ENCODE measurements around the gene MMD. TPM values are rescaled to one million over a fixed set of nuclear protein-coding genes. Genes with fewer than 3 reads are reported as not detected.

The MMD gene
- total RNA-seq, 1 experiment from 2014 or later, result 40.8 TPM

DNA sequence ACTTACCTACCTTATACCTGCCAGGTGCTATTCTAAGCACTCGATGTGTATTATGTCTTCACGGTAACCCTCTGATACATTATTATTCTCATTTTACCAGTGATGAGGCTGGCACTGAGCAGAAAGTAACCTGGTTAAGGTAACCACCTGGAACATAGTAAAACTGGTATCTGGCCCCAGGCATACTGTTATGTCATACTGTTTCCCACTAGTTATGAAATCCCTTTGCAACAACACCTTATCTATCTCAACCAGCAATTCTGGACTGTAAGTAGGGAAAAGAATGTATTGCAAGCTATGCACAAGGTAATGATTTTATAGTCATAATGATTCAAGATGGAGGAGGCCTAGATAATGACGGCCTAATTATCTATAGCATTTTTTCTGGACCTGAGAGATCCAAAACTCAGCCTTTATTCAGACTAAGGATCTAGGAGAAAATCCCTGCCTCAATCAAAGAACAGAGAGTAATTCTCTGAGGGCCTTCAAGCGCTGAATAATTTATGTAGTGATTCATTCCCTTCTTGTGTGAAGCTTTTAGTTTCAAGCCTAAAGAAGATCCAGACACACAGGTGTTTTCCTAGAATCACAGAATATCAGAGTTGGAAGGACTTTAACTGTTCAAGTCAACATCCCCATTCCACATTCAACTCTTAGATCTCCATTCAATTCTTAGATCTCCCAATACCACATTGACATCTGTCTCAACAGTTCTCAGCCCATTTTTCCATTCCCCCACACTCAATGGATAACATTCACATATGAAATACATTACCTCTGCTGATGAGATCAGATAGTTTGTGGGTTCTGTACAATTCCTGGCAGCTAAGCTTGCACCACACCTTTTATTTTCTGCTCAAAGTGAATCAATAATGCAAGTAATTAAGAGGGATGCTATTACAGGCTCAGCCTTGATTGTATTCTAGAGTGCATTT, 14.9 kb upstream of the MMD start:
- ATAC-seq, result no peak
- Mint-ChIP-seq H3K9me3 (peaks cover 7% of the 10 kb centered on the region), H3K27ac (no peak overlapping the region), H3K36me3 (peaks cover 6% of the 10 kb centered on the region; the same call in 1 of the 2 replicates), H3K4me1 (peaks cover 27% of the 10 kb centered on the region), H3K4me3 (no peak overlapping the region), H3K27me3 (ENCODE audit: low read depth) (no peaks in the 10 kb centered on the region)
- DNase-seq (ENCODE audit: low spot score), result no peak
- CTCF ChIA-PET, result no interaction called here
- POLR2A ChIA-PET, result no interaction called here
- no peak for TF ChIP-seq SMAD4 (CRISPR knock-in tag; IDR thresholded peaks at IDR 0.05)
- TF ChIP-seq NR3C1 (CRISPR knock-in tag; conservative IDR thresholded peaks at IDR 0.05; ENCODE audit: low read depth), result no peak
- TF ChIP-seq SP1 (CRISPR knock-in tag; conservative IDR thresholded peaks at IDR 0.05), result no peak
- TF ChIP-seq KAT7 (CRISPR knock-in tag; IDR thresholded peaks at IDR 0.05; ENCODE audit: borderline replicate concordance), result no peak
- TF ChIP-seq ZNF671 (CRISPR knock-in tag; IDR thresholded peaks at IDR 0.05), result no peak
- no peak for TF ChIP-seq CREM (CRISPR knock-in tag; IDR thresholded peaks at IDR 0.05)
- TF ChIP-seq, protein P1, sequence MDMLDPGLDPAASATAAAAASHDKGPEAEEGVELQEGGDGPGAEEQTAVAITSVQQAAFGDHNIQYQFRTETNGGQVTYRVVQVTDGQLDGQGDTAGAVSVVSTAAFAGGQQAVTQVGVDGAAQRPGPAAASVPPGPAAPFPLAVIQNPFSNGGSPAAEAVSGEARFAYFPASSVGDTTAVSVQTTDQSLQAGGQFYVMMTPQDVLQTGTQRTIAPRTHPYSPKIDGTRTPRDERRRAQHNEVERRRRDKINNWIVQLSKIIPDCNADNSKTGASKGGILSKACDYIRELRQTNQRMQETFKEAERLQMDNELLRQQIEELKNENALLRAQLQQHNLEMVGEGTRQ (CRISPR knock-in tag; IDR thresholded peaks at IDR 0.05), result no peak
- TF ChIP-seq, protein P2, sequence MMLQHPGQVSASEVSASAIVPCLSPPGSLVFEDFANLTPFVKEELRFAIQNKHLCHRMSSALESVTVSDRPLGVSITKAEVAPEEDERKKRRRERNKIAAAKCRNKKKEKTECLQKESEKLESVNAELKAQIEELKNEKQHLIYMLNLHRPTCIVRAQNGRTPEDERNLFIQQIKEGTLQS (CRISPR knock-in tag; conservative IDR thresholded peaks at IDR 0.05), result no peak
- TF ChIP-seq, protein P3, sequence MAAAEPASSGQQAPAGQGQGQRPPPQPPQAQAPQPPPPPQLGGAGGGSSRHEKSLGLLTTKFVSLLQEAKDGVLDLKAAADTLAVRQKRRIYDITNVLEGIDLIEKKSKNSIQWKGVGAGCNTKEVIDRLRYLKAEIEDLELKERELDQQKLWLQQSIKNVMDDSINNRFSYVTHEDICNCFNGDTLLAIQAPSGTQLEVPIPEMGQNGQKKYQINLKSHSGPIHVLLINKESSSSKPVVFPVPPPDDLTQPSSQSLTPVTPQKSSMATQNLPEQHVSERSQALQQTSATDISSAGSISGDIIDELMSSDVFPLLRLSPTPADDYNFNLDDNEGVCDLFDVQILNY (CRISPR knock-in tag; IDR thresholded peaks at IDR 0.05), result no peak
- TF ChIP-seq ZNF138 (CRISPR knock-in tag; conservative IDR thresholded peaks at IDR 0.05), result no peak
- no peak for TF ChIP-seq FOXK1 (CRISPR knock-in tag; IDR thresholded peaks at IDR 0.05)
- TF ChIP-seq, protein P4, sequence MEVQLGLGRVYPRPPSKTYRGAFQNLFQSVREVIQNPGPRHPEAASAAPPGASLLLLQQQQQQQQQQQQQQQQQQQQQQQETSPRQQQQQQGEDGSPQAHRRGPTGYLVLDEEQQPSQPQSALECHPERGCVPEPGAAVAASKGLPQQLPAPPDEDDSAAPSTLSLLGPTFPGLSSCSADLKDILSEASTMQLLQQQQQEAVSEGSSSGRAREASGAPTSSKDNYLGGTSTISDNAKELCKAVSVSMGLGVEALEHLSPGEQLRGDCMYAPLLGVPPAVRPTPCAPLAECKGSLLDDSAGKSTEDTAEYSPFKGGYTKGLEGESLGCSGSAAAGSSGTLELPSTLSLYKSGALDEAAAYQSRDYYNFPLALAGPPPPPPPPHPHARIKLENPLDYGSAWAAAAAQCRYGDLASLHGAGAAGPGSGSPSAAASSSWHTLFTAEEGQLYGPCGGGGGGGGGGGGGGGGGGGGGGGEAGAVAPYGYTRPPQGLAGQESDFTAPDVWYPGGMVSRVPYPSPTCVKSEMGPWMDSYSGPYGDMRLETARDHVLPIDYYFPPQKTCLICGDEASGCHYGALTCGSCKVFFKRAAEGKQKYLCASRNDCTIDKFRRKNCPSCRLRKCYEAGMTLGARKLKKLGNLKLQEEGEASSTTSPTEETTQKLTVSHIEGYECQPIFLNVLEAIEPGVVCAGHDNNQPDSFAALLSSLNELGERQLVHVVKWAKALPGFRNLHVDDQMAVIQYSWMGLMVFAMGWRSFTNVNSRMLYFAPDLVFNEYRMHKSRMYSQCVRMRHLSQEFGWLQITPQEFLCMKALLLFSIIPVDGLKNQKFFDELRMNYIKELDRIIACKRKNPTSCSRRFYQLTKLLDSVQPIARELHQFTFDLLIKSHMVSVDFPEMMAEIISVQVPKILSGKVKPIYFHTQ (CRISPR knock-in tag; IDR thresholded peaks at IDR 0.05), result no peak
- no peak for TF ChIP-seq ZNF416 (CRISPR knock-in tag; IDR thresholded peaks at IDR 0.05)
- no peak for TF ChIP-seq NFATC4 (CRISPR knock-in tag; IDR thresholded peaks at IDR 0.05)
- TF ChIP-seq, protein P5, sequence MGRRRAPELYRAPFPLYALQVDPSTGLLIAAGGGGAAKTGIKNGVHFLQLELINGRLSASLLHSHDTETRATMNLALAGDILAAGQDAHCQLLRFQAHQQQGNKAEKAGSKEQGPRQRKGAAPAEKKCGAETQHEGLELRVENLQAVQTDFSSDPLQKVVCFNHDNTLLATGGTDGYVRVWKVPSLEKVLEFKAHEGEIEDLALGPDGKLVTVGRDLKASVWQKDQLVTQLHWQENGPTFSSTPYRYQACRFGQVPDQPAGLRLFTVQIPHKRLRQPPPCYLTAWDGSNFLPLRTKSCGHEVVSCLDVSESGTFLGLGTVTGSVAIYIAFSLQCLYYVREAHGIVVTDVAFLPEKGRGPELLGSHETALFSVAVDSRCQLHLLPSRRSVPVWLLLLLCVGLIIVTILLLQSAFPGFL (CRISPR knock-in tag; IDR thresholded peaks at IDR 0.05; ENCODE audit: borderline replicate concordance), result no peak

DNA sequence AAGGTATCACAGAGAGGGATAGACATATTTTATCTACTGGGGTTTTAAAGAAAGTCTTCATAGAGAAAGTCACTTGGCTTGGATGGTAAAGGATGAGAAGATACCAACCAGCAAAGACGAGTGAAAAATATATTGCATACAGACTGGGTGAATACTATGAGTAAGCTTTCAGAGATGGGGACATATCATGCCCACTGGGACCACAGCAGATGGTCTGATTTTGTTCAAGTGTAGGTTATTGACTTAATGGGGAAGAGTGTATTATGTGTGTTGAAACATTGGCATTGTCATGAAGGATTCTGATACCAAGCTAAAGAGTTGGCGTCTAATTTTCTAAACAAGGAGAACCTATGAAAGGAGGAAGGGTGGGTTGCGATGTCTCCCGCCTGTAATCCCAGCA, 13.8 kb upstream of the MMD start:
- Mint-ChIP-seq H3K36me3 (peaks cover 6% of the 10 kb centered on the region; the same call in 1 of the 2 replicates), H3K9me3 (peaks cover 7% of the 10 kb centered on the region), H3K4me1 (peaks cover 34% of the 10 kb centered on the region), H3K4me3 (no peak overlapping the region), H3K27me3 (ENCODE audit: low read depth) (no peaks in the 10 kb centered on the region), H3K27ac (no peak overlapping the region)
- DNase-seq (ENCODE audit: low spot score), result no peak
- TF ChIP-seq NFATC4 (CRISPR knock-in tag; IDR thresholded peaks at IDR 0.05) (no peak), ELF4 (CRISPR knock-in tag; IDR thresholded peaks at IDR 0.05; ENCODE audit: low read depth) (no peak), ZNF317 (CRISPR knock-in tag; IDR thresholded peaks at IDR 0.05; ENCODE audit: borderline replicate concordance, low read depth) (no peak), NR3C1 (CRISPR knock-in tag; conservative IDR thresholded peaks at IDR 0.05; ENCODE audit: low read depth) (no peak), CREB1 (CRISPR knock-in tag; IDR thresholded peaks at IDR 0.05) (no peak)
- TF ChIP-seq, protein P4 (CRISPR knock-in tag; IDR thresholded peaks at IDR 0.05), result no peak
- TF ChIP-seq, protein P6, sequence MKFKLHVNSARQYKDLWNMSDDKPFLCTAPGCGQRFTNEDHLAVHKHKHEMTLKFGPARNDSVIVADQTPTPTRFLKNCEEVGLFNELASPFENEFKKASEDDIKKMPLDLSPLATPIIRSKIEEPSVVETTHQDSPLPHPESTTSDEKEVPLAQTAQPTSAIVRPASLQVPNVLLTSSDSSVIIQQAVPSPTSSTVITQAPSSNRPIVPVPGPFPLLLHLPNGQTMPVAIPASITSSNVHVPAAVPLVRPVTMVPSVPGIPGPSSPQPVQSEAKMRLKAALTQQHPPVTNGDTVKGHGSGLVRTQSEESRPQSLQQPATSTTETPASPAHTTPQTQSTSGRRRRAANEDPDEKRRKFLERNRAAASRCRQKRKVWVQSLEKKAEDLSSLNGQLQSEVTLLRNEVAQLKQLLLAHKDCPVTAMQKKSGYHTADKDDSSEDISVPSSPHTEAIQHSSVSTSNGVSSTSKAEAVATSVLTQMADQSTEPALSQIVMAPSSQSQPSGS (CRISPR knock-in tag; IDR thresholded peaks at IDR 0.05; ENCODE audit: borderline replicate concordance, low read depth), result no peak
- TF ChIP-seq, protein P7, sequence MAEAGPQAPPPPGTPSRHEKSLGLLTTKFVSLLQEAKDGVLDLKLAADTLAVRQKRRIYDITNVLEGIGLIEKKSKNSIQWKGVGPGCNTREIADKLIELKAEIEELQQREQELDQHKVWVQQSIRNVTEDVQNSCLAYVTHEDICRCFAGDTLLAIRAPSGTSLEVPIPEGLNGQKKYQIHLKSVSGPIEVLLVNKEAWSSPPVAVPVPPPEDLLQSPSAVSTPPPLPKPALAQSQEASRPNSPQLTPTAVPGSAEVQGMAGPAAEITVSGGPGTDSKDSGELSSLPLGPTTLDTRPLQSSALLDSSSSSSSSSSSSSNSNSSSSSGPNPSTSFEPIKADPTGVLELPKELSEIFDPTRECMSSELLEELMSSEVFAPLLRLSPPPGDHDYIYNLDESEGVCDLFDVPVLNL (CRISPR knock-in tag; IDR thresholded peaks at IDR 0.05; ENCODE audit: borderline replicate concordance, low read depth), result no peak
- ChIA-PET POLR2A (no interaction called here), CTCF (no interaction called here)
- ATAC-seq, result no peak
